Measurements from ENCODE around the gene MYO1G.

MYO1G gene

DNA sequence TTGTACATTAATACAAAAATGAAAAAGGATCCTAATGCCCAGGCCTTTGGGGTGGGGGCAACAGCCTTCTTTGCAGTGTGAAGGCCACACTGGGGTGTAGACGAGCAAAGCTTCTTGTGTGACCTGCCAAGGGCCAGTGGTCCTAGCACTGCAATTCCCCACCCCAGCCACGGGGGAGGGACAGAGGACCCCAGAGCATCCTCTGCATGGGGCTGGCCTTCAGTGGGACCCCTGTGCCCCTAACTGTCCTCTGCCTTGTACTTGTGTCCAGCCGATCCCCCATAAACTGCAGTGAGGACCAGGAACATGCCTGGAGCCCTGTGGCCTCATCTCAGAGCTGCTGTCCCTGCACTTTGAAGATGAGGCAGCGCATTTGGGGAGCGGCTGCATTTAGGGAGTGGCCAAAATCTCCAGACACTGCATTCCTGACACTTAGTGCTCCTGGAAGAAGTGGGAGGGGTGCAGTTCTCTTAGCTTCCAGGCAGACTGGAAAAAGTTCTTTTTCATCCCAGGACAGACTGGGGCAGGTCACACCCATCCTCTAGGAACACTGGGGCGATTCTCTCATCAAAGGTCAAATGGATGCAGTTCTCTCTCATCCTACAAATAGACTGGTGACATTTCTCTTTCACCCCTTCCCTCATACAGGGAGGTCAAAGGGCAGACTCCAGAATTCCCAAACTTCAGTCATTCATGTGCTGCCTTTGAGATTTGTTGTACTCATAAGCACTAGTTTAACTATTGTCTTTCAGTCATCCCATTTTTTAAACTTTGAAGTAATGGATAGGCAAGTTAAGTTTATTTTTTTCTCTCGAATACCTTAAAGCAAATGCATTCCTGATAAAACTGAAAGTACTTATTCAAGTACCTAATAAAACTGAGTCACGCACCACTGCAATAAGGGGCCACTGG is 922 bp upstream of the MYO1G start:
- no peak overlapping the region for H2AFZ ChIP-seq (ENCODE audit: low read length, unreplicated experiment)
- peak overlapping the region; percentile 75 for H3K27ac ChIP-seq (ENCODE audit: low read depth, low read length)
- peaks cover 37% of the 10 kb centered on the region for H3K4me1 ChIP-seq (ENCODE audit: control insufficient read depth, insufficient read depth, low read length, unreplicated experiment)
- peaks cover 19% of the 10 kb centered on the region for H3K36me3 ChIP-seq (ENCODE audit: insufficient read depth, low read length)
- no peaks in the 10 kb centered on the region for H3K27me3 ChIP-seq (ENCODE audit: insufficient read depth, low read length)
- H3K4me3 ChIP-seq (ENCODE audit: low read depth, low read length) = no peak overlapping the region
- H3K79me2 ChIP-seq (ENCODE audit: control insufficient read depth, insufficient read depth, low read length, unreplicated experiment) = peaks cover 16% of the 10 kb centered on the region

- Histone ChIP-seq H2AFZ (ENCODE audit: low read length, unreplicated experiment) (no peak overlapping the region), H3K36me3 (ENCODE audit: insufficient read depth, low read length) (peaks cover 4% of the 10 kb centered on the region; the same call in 1 of the 2 replicates), H3K27me3 (ENCODE audit: insufficient read depth, low read length) (no peaks in the 10 kb centered on the region), H3K4me3 (ENCODE audit: low read depth, low read length) (no peak overlapping the region), H3K27ac (ENCODE audit: low read depth, low read length) (no peak overlapping the region), H3K79me2 (ENCODE audit: control insufficient read depth, insufficient read depth, low read length, unreplicated experiment) (no peaks in the 10 kb centered on the region), H3K4me1 (ENCODE audit: control insufficient read depth, insufficient read depth, low read length, unreplicated experiment) (peaks cover 19% of the 10 kb centered on the region)
Measured at GRCh38 chr7:44977959-44978335, 868 bp downstream of the MYO1G start.

GRCh38 chr7:44977304-44977958 is 1.4 kb downstream of the MYO1G start:
- Histone ChIP-seq H2AFZ (ENCODE audit: low read length, unreplicated experiment) (no peak overlapping the region), H3K4me3 (ENCODE audit: low read depth, low read length) (no peak overlapping the region), H3K4me1 (ENCODE audit: control insufficient read depth, insufficient read depth, low read length, unreplicated experiment) (peaks cover 19% of the 10 kb centered on the region), H3K27me3 (ENCODE audit: insufficient read depth, low read length) (no peaks in the 10 kb centered on the region), H3K27ac (ENCODE audit: low read depth, low read length) (no peak overlapping the region), H3K36me3 (ENCODE audit: insufficient read depth, low read length) (peaks cover under 1% of the 10 kb centered on the region; the same call in 1 of the 2 replicates), H3K79me2 (ENCODE audit: control insufficient read depth, insufficient read depth, low read length, unreplicated experiment) (no peaks in the 10 kb centered on the region)

DNA sequence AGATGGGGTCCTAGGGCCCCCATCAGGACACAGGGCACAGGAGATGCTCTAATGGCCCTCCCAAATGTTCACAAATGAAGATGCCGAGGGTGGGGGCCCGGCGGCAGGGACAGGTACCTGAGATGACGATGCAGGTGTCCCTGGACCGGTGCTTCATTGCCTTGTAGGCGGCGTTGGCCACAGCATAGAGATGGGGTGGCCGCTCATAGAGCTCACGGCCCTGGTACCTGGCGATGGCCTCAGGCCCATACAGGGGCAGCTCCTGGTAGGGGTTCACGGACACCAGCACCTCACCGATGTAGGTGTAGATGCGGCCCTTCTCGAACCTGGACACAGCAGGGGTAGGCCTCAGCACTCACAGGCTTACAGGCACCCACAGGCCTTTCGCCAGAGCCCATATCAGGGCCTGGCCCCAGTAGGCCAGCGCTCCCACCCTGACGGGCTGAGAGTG is 2.0 kb downstream of the MYO1G start:
- Histone ChIP-seq H3K4me1 (ENCODE audit: control insufficient read depth, insufficient read depth, low read length, unreplicated experiment) (peaks cover 19% of the 10 kb centered on the region), H3K27me3 (ENCODE audit: insufficient read depth, low read length) (no peaks in the 10 kb centered on the region), H3K79me2 (ENCODE audit: control insufficient read depth, insufficient read depth, low read length, unreplicated experiment) (no peaks in the 10 kb centered on the region), H2AFZ (ENCODE audit: low read length, unreplicated experiment) (no peak overlapping the region), H3K36me3 (ENCODE audit: insufficient read depth, low read length) (no peaks in the 10 kb centered on the region), H3K4me3 (ENCODE audit: low read depth, low read length) (no peak overlapping the region), H3K27ac (ENCODE audit: low read depth, low read length) (no peak overlapping the region)

DNA sequence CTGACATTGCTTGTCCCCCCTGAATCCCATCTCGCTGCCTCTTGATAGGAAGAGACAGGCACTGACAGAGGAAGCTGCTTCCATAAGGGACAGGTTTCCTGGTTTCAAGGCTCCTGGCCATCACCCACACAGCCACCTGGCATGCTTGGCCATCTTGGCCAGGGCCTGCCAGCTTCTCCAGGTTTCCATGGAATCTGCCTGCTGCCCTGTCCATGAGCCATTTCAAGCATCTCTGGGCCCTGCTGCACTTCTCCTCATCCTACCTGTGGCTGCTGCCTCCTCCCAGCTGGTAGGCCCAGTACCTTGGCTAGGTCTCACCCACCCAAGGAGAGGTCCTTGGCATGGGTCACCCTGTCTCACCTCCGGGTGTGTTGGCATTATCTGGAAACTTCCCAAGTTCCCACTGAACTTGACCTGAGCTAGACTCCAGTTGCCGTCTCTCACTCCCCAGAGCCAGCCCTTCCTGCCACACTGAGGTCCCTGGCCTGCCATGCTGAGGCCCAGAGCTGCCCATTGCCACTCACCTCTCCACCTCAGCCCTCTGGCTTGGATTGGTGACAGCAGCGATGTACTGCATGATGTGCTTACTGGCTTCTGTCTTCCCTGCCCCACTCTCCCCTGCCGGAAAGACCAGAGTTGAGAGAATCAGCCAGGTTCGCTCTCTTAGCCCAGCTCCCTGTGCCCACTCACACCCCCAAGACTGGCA is 2.6 kb downstream of the MYO1G start:
- no peaks in the 10 kb centered on the region for H3K27me3 ChIP-seq (ENCODE audit: insufficient read depth, low read length)
- no peak overlapping the region for H3K4me3 ChIP-seq (ENCODE audit: low read depth, low read length)
- no peaks in the 10 kb centered on the region for H3K36me3 ChIP-seq (ENCODE audit: insufficient read depth, low read length)
- H3K27ac ChIP-seq (ENCODE audit: low read depth, low read length) = no peak overlapping the region
- no peak overlapping the region for H2AFZ ChIP-seq (ENCODE audit: low read length, unreplicated experiment)
- H3K79me2 ChIP-seq (ENCODE audit: control insufficient read depth, insufficient read depth, low read length, unreplicated experiment) = no peaks in the 10 kb centered on the region
- peaks cover 17% of the 10 kb centered on the region for H3K4me1 ChIP-seq (ENCODE audit: control insufficient read depth, insufficient read depth, low read length, unreplicated experiment)

DNA sequence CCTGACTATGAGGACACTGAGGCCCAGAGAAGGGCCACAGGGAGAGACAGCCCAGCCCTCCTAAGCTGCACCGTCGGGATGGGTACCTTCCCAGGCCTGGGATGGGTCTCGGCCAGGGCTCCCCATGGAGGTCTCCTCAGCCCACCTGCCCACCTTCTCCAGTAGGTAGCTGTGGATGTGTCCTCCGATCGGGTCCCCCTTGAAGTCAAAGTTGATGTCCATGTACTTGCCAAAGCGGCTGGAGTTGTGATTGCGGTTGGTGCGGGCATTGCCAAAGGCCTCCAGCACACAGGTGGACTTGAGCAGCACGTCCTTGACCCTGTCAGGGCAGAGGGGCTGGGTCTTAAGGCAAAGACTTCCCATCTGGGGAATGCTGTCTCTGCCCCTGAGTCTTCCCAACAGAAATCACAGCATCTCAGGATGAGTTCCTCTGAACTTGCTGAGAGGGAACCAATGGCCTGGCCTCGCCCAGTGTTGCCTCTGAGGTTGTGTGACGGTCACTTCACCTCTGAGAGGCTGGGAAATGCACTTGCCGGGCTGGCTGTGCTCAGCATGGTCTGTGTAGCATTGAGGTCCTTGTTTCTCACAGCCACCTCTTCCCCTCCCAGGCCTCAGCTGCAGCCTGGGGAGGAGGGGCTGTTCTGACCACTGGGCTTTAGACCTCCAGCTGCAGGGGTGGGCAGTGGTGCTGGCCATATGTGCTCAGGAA is 3.3 kb downstream of the MYO1G start:
- peaks cover 10% of the 10 kb centered on the region for H3K4me1 ChIP-seq (ENCODE audit: control insufficient read depth, insufficient read depth, low read length, unreplicated experiment)
- no peak overlapping the region for H3K27ac ChIP-seq (ENCODE audit: low read depth, low read length)
- no peak overlapping the region for H2AFZ ChIP-seq (ENCODE audit: low read length, unreplicated experiment)
- H3K27me3 ChIP-seq (ENCODE audit: insufficient read depth, low read length) = no peaks in the 10 kb centered on the region
- H3K36me3 ChIP-seq (ENCODE audit: insufficient read depth, low read length) = no peaks in the 10 kb centered on the region
- no peaks in the 10 kb centered on the region for H3K79me2 ChIP-seq (ENCODE audit: control insufficient read depth, insufficient read depth, low read length, unreplicated experiment)
- H3K4me3 ChIP-seq (ENCODE audit: low read depth, low read length) = no peak overlapping the region

GRCh38 chr7:44974549-44974948 is 4.3 kb downstream of the MYO1G start:
- Histone ChIP-seq H3K36me3 (ENCODE audit: insufficient read depth, low read length) (no peaks in the 10 kb centered on the region), H3K27ac (ENCODE audit: low read depth, low read length) (no peak overlapping the region), H3K4me3 (ENCODE audit: low read depth, low read length) (no peak overlapping the region), H3K4me1 (ENCODE audit: control insufficient read depth, insufficient read depth, low read length, unreplicated experiment) (peaks cover 1% of the 10 kb centered on the region), H3K27me3 (ENCODE audit: insufficient read depth, low read length) (no peaks in the 10 kb centered on the region), H2AFZ (ENCODE audit: low read length, unreplicated experiment) (no peak overlapping the region), H3K79me2 (ENCODE audit: control insufficient read depth, insufficient read depth, low read length, unreplicated experiment) (no peaks in the 10 kb centered on the region)

DNA sequence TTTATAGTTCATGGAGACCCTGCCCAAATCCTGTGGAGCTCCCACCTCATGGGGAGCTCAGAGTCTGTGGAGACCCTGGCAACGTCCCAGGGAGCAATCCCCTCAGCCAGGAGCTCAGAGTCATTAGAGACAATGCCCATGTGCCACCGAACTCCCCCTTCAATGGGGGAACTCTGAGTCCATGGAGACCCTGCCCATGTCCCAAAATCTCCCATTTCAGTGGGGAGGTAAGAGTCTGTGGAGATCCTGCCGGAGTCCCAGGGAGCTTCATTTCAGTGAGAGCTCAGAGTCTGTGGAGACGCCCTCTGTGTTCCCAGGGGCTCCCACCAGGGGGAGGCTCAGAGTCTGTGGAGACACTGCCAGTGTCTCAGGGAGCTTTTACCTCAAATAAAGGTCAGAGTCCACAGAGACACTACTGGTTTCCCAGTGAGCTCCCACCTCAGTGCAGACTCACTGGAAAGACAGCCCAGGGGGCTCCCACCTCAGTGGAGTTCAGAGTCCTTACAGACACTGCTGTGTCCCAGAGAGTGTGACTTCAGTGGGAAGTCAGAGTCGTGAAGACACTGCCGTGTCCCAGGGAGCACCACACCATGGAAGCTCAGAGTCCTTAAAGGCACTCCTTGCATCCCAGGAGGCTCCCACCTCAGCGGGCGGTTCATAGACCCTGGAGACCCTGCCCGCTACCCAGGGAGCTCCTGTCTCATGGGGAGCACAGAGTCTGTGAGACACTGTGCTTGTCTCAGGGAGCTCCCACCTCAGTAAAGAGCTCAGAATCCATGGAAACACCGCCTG is 5.0 kb downstream of the MYO1G start:
- H3K36me3 ChIP-seq (ENCODE audit: insufficient read depth, low read length) = no peaks in the 10 kb centered on the region
- no peaks in the 10 kb centered on the region for H3K79me2 ChIP-seq (ENCODE audit: control insufficient read depth, insufficient read depth, low read length, unreplicated experiment)
- H3K27ac ChIP-seq (ENCODE audit: low read depth, low read length) = no peak overlapping the region
- H3K27me3 ChIP-seq (ENCODE audit: insufficient read depth, low read length) = no peaks in the 10 kb centered on the region
- no peak overlapping the region for H2AFZ ChIP-seq (ENCODE audit: low read length, unreplicated experiment)
- H3K4me1 ChIP-seq (ENCODE audit: control insufficient read depth, insufficient read depth, low read length, unreplicated experiment) = no peaks in the 10 kb centered on the region
- no peak overlapping the region for H3K4me3 ChIP-seq (ENCODE audit: low read depth, low read length)

GRCh38 chr7:44972562-44972961 is 6.3 kb downstream of the MYO1G start:
- no peaks in the 10 kb centered on the region for H3K79me2 ChIP-seq (ENCODE audit: control insufficient read depth, insufficient read depth, low read length, unreplicated experiment)
- H3K4me3 ChIP-seq (ENCODE audit: low read depth, low read length) = no peak overlapping the region
- no peak overlapping the region for H2AFZ ChIP-seq (ENCODE audit: low read length, unreplicated experiment)
- H3K27ac ChIP-seq (ENCODE audit: low read depth, low read length) = no peak overlapping the region
- no peaks in the 10 kb centered on the region for H3K36me3 ChIP-seq (ENCODE audit: insufficient read depth, low read length)
- no peaks in the 10 kb centered on the region for H3K4me1 ChIP-seq (ENCODE audit: control insufficient read depth, insufficient read depth, low read length, unreplicated experiment)
- H3K27me3 ChIP-seq (ENCODE audit: insufficient read depth, low read length) = no peaks in the 10 kb centered on the region
